HEK293 (cell line): Measurements from ENCODE around the gene ZNF358.

ENCODE experiments used
- CTCF ChIA-PET: fragments of 350-600 bp; formaldehyde crosslinking; extraction: SDS; loops from one replicate; lab custom pipeline; 2021; ENCODE audit warnings: antibody characterized with exemption; lab: Yijun Ruan, JAX
- POLR2A ChIA-PET: fragments of 300-600 bp; formaldehyde crosslinking; extraction: SDS; loops from one replicate; lab custom pipeline; 2020; ENCODE audit warnings: antibody characterized with exemption, inconsistent platforms; lab: Yijun Ruan, JAX
- H3K27ac ChIP-seq: fragments of 200-500 bp; sonication (Bioruptor generic); 2 replicates; pipeline ENCODE4 v1.5.1; 2014; ENCODE audit warnings: low read depth, low read length, control low read depth, inconsistent platforms; ENCODE audit errors: extremely low read depth
- H3K36me3 ChIP-seq, 2 experiments: fragments of 200-500 bp in 1 of 2; sonication (Bioruptor generic) in 1 of 2; 1 replicate in 1 of 2; 2 replicates in 1 of 2; pipeline ENCODE4 v1.5.1; 2014 to 2017; ENCODE audit warnings: inconsistent platforms in 2 of 2, low read length in 2 of 2; ENCODE audit not compliant: control insufficient read depth in 2 of 2, insufficient read depth in 1 of 2
- H3K4me1 ChIP-seq: fragments of 200-500 bp; sonication (Bioruptor generic); 2 replicates; pipeline ENCODE4 v1.5.1; 2014; ENCODE audit warnings: mild to moderate bottlenecking, low read length, inconsistent platforms; ENCODE audit not compliant: control insufficient read depth, insufficient read depth
- H3K4me3 ChIP-seq: 2 replicates; pipeline ENCODE4 v1.5.1; 2011; ENCODE audit warnings: low read depth, mild to moderate bottlenecking, control low read depth, low read length, moderate library complexity
- H3K9me3 ChIP-seq: fragments of 200-500 bp; sonication (Bioruptor generic); 2 replicates; pipeline ENCODE4 v1.5.1; 2014; ENCODE audit warnings: low read depth, low read length, inconsistent platforms; ENCODE audit not compliant: control insufficient read depth, insufficient read depth
- SALL2 ChIP-seq: fragments of 450-650 bp; formaldehyde crosslinking; IDR thresholded peaks from 2 replicates; pipeline ENCODE4 v1.5.0; 2017; ENCODE audit warnings: missing biosample characterization, mild to moderate bottlenecking, missing genetic modification characterization, borderline replicate concordance
- SCRT1 ChIP-seq: fragments of 450-650 bp; formaldehyde crosslinking; IDR thresholded peaks from 2 replicates; pipeline ENCODE4 v1.5.1; 2016; ENCODE audit warnings: missing biosample characterization, missing genetic modification characterization, borderline replicate concordance
- SCRT2 ChIP-seq: fragments of 450-650 bp; formaldehyde crosslinking; IDR thresholded peaks from 2 replicates; pipeline ENCODE4 v1.5.1; 2016; ENCODE audit warnings: missing biosample characterization, missing genetic modification characterization
- YY1 ChIP-seq: fragments of 450-650 bp; formaldehyde crosslinking; IDR thresholded peaks from 2 replicates; pipeline ENCODE4 v1.5.1; 2018; ENCODE audit warnings: missing biosample characterization, missing genetic modification characterization
- ZBTB48 ChIP-seq: fragments of 450-650 bp; formaldehyde crosslinking; IDR thresholded peaks from 2 replicates; pipeline ENCODE4 v1.5.1; 2016; ENCODE audit warnings: missing biosample characterization, missing genetic modification characterization
- ZEB2 ChIP-seq: fragments of 450-650 bp; formaldehyde crosslinking; IDR thresholded peaks from 2 replicates; pipeline ENCODE4 v1.5.1; 2016; ENCODE audit warnings: missing biosample characterization, missing genetic modification characterization
- ZNF121 ChIP-seq: fragments of 450-650 bp; formaldehyde crosslinking; IDR thresholded peaks from 2 replicates; pipeline ENCODE4 v1.5.1; 2016; ENCODE audit warnings: missing biosample characterization, missing genetic modification characterization
- ZNF404 ChIP-seq: fragments of 450-650 bp; formaldehyde crosslinking; IDR thresholded peaks from 2 replicates; pipeline ENCODE4 v1.5.1; 2017; ENCODE audit warnings: missing biosample characterization, missing genetic modification characterization
- ZNF501 ChIP-seq: fragments of 450-650 bp; formaldehyde crosslinking; IDR thresholded peaks from 2 replicates; pipeline ENCODE4 v1.5.1; 2016; ENCODE audit warnings: missing biosample characterization, missing genetic modification characterization
- ZNF521 ChIP-seq: fragments of 450-650 bp; formaldehyde crosslinking; IDR thresholded peaks from 2 replicates; pipeline ENCODE4 v1.5.1; 2017; ENCODE audit warnings: missing biosample characterization, mild to moderate bottlenecking, missing genetic modification characterization
- ZNF555 ChIP-seq: fragments of 450-650 bp; formaldehyde crosslinking; conservative IDR thresholded peaks from 2 replicates; pipeline ENCODE4 v1.5.1; 2017; ENCODE audit warnings: missing biosample characterization, mild to moderate bottlenecking, missing genetic modification characterization, inconsistent platforms
- ZNF560 ChIP-seq: fragments of 450-650 bp; formaldehyde crosslinking; IDR thresholded peaks from 2 replicates; pipeline ENCODE4 v1.5.1; 2017; ENCODE audit warnings: missing biosample characterization, missing genetic modification characterization, borderline replicate concordance
- ZNF571 ChIP-seq: fragments of 450-650 bp; formaldehyde crosslinking; IDR thresholded peaks from 2 replicates; pipeline ENCODE4 v1.5.0; 2017; ENCODE audit warnings: missing biosample characterization, missing genetic modification characterization
- ZNF600 ChIP-seq: fragments of 450-650 bp; formaldehyde crosslinking; IDR thresholded peaks from 2 replicates; pipeline ENCODE4 v1.5.1; 2016; ENCODE audit warnings: missing biosample characterization, missing genetic modification characterization
- ZNF776 ChIP-seq: fragments of 450-650 bp; formaldehyde crosslinking; IDR thresholded peaks from 2 replicates; pipeline ENCODE4 v1.5.0; 2017; ENCODE audit warnings: missing biosample characterization, missing genetic modification characterization, borderline replicate concordance
- ZSCAN30 ChIP-seq: fragments of 450-650 bp; IDR thresholded peaks from 2 replicates; pipeline ENCODE4 v1.5.1; 2018; ENCODE audit warnings: missing biosample characterization, mild to moderate bottlenecking, missing genetic modification characterization, moderate library complexity
- TF ChIP-seq, protein P1 (sequence below): fragments of 450-650 bp; IDR thresholded peaks from 2 replicates; pipeline ENCODE4 v1.5.1; 2018; ENCODE audit warnings: missing biosample characterization, mild to moderate bottlenecking, missing genetic modification characterization
- TF ChIP-seq, protein P2 (sequence below): fragments of 450-650 bp; formaldehyde crosslinking; IDR thresholded peaks from 2 replicates; pipeline ENCODE4 v1.5.1; 2016; ENCODE audit warnings: missing biosample characterization, missing genetic modification characterization
- TF ChIP-seq, protein P3 (sequence below): fragments of 450-650 bp; formaldehyde crosslinking; IDR thresholded peaks from 2 replicates; pipeline ENCODE4 v1.5.1; 2016; ENCODE audit warnings: missing biosample characterization, missing genetic modification characterization

Gene ZNF358

DNA sequence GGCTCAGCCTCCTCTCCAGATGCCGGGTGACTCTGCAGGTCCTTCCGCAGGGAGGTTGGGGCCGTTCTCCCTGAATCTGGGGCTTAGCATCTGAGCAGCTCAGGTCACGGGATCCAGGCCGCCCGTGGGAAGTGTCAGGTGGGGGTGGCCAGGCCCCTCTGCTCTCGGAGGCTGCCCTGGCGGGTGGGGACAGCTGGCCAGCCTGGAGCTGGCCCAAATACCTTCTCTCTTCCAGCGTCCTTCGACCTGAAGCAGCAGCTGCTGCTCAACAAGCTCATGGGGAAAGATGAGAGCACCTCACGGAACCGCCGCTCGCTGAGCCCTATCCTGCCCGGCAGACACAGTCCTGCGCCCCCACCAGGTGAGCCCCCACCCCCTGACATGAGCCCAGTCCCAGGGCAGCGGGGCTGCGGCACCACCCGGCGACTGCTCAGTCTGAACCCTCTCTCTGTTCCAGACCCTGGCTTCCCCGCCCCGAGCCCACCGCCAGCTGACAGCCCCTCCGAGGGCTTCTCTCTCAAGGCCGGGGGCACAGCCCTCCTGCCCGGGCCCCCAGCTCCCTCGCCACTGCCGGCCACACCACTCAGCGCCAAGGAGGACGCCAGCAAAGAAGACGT lies 46.1 kb upstream of the ZNF358 start:
- Histone ChIP-seq H3K4me3 (no peak overlapping the region), H3K36me3 (peaks cover 0 to 45% of the 10 kb centered on the region in 2 experiments; a peak in 2 of 3 replicates), H3K4me1 (no peaks in the 10 kb centered on the region), H3K27ac (no peak overlapping the region), H3K9me3 (no peaks in the 10 kb centered on the region)
- TF ChIP-seq ZNF121 (tag by site-specific recombination) = no peak
- no peak for TF ChIP-seq SCRT2
- no peak for TF ChIP-seq ZNF560 (tag by site-specific recombination)
- no peak for TF ChIP-seq ZNF404 (tag by site-specific recombination)
- no peak for TF ChIP-seq ZNF555
- TF ChIP-seq, protein P1, sequence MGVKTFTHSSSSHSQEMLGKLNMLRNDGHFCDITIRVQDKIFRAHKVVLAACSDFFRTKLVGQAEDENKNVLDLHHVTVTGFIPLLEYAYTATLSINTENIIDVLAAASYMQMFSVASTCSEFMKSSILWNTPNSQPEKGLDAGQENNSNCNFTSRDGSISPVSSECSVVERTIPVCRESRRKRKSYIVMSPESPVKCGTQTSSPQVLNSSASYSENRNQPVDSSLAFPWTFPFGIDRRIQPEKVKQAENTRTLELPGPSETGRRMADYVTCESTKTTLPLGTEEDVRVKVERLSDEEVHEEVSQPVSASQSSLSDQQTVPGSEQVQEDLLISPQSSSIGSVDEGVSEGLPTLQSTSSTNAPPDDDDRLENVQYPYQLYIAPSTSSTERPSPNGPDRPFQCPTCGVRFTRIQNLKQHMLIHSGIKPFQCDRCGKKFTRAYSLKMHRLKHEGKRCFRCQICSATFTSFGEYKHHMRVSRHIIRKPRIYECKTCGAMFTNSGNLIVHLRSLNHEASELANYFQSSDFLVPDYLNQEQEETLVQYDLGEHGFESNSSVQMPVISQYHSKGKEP (tag by site-specific recombination) = no peak
- TF ChIP-seq ZNF571 = no peak
- TF ChIP-seq ZBTB48 (tag by site-specific recombination) = no peak
- TF ChIP-seq YY1 (tag by site-specific recombination) = no peak
- no peak for TF ChIP-seq ZNF521 (tag by site-specific recombination)
- no peak for TF ChIP-seq SALL2
- no peak for TF ChIP-seq ZNF776
- TF ChIP-seq ZNF600 (tag by site-specific recombination) = no peak
- no peak for TF ChIP-seq SCRT1 (tag by site-specific recombination)
- TF ChIP-seq ZSCAN30 (tag by site-specific recombination) = no peak
- TF ChIP-seq, protein P2, sequence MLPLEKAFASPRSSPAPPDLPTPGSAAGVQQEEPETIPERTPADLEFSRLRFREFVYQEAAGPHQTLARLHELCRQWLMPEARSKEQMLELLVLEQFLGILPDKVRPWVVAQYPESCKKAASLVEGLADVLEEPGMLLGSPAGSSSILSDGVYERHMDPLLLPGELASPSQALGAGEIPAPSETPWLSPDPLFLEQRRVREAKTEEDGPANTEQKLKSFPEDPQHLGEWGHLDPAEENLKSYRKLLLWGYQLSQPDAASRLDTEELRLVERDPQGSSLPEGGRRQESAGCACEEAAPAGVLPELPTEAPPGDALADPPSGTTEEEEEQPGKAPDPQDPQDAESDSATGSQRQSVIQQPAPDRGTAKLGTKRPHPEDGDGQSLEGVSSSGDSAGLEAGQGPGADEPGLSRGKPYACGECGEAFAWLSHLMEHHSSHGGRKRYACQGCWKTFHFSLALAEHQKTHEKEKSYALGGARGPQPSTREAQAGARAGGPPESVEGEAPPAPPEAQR (tag by site-specific recombination) = no peak
- TF ChIP-seq, protein P3, sequence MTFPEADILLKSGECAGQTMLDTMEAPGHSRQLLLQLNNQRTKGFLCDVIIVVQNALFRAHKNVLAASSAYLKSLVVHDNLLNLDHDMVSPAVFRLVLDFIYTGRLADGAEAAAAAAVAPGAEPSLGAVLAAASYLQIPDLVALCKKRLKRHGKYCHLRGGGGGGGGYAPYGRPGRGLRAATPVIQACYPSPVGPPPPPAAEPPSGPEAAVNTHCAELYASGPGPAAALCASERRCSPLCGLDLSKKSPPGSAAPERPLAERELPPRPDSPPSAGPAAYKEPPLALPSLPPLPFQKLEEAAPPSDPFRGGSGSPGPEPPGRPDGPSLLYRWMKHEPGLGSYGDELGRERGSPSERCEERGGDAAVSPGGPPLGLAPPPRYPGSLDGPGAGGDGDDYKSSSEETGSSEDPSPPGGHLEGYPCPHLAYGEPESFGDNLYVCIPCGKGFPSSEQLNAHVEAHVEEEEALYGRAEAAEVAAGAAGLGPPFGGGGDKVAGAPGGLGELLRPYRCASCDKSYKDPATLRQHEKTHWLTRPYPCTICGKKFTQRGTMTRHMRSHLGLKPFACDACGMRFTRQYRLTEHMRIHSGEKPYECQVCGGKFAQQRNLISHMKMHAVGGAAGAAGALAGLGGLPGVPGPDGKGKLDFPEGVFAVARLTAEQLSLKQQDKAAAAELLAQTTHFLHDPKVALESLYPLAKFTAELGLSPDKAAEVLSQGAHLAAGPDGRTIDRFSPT = no peak
- ChIA-PET POLR2A (no interaction called here), CTCF (interaction anchor here (0.6 to 1.1 kb wide), 2 partner anchors 11 to 28 kb away, joined by 4 read pairs; no protein-coding TSS in a partner anchor)

DNA sequence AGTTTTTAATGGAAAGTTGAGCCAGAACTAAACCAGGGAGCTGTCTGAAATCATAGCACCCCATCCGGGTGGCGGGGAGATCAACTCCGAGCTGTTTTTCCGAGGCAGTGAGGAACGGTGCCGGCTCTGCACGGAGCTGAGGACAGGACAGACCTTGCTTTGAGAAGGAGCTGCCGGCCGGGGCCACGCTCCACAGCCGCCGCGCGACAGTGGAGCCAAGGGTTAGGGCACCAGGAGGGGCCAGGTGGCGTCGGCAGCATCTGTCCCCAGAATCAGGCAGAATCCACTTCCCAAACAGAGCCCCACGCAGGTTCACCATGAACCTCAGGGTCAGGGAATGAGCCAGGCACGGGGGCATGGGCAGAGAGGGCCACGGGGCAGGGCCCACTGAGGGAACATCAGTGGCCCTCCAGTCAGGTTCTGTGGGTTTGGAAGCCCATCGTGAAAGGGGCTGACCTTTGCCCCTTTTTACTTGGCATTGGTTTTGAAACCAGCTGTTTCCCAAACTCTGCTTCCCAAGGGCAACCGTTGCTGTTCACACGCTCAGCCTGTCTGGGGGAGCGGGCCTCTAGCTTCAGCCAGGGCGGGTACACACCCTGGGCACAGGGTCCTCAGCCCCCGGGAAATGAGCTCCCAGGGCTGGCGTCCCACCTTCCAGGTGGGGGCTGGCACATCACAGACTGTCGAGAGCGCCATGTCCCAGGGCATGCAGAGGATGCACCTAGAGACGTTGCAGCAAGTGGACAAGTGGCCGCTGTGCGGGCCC lies 45.2 kb upstream of the ZNF358 start:
- no peaks in the 10 kb centered on the region for H3K4me1 ChIP-seq
- POLR2A ChIA-PET = no interaction called here
- TF ChIP-seq ZEB2 (tag by site-specific recombination) (no peak), ZNF501 (tag by site-specific recombination) (no peak)
- TF ChIP-seq, all 188 proteins: peak for 0
- CTCF ChIA-PET = interaction anchor here (0.6 kb wide), 1 partner anchor 29 kb away, joined by 4 read pairs; no protein-coding TSS in a partner anchor
- no peak overlapping the region for H3K27ac ChIP-seq
- H3K36me3 ChIP-seq = peaks cover 0 to 42% of the 10 kb centered on the region in 2 experiments; a peak in 2 of 3 replicates
- H3K9me3 ChIP-seq = no peaks in the 10 kb centered on the region
- no peak overlapping the region for H3K4me3 ChIP-seq
